HG02973 (cell line): ENCODE measurements around the gene SPRY4.
"Not testable (repeated sequence)": the region's sequence is repeated elsewhere in the genome, so short reads cannot be mapped to it uniquely, and the experiment has no call there.

ENCODE experiments used
- ATAC-seq: cut with Tn5 transposase; IDR thresholded peaks from one replicate; pipeline ENCODE4 v1.9.1; 2021; ENCODE audit warnings: moderate library complexity; ENCODE audit not compliant: unreplicated experiment

Gene SPRY4

DNA sequence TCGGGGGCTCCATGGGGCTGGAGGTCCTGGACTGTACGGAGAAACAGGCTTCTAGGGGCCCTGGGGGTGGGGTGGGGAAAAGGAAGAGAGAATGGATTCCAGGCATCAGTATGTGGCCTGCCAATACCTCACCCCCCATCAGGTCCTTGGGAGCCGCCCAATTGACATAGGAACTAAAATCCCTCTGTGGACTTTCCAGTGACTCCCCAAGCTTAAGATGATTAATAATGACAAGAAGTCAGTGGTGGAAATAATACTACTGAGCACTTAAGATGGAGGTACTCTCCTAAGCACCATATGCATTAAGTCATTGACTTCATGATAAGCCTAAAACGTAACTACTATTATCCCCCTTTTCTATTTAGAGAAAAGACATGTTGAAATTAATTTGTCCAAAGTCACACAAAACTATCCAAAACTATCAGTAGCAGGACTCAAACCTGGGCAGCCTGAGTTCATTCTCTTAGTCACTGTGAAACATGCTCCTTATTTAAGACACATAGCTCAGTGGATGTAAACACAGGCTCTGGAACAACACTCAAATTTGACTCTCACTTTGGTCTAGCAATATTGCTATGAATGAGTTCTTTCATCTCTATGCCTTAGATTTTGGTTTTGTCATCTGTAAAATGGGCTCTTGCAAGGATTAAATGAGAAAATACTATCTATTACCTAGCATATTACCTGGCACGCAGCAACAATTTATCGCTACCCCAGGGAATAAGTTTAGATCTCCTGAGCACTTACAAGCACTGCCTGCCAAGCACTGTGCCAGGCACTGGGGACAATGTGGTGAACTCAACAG is 9.5 kb downstream of the SPRY4 start:
- ATAC-seq: no peak

DNA sequence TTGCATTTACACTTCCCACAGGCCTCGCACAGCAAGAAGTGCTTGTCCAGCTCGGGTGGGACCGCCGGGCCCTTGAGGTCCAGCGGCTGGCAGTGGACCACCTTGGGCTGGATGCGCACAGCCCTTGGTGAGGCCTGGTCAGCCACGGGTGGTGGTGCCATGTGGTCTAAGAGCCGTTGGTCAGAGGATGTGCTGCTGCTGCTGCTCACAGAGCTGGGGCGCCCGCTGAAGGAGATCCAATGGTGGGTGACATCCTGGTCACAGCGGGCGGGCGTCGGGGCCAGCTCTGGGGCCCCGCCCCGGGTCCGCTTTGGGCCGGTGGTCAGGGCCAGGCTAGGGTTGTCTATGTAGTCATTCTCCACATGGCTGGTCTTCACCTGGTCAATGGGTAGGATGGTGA is 10.2 kb downstream of the SPRY4 start:
- ATAC-seq: no peak

DNA sequence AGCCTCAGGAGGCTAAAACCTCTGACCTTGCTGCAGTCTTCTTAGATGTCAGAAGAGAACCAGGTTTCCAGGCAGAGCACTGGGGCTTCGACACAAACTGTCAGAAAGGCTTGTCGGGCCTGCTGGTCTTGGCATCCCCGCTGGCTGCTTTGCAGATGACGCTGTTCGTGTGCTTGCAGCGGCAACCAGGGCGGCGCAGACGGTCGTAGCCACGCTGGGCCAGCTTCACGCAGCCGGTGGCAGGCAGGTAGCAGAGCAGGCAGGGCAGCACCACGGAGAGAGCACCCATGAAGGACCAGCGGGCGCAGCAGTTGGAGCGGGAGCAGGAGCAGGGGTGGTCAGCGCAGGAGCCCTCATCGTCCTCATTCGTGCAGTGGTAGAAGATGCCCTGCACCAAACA is 10.7 kb downstream of the SPRY4 start:
- ATAC-seq: no peak

DNA sequence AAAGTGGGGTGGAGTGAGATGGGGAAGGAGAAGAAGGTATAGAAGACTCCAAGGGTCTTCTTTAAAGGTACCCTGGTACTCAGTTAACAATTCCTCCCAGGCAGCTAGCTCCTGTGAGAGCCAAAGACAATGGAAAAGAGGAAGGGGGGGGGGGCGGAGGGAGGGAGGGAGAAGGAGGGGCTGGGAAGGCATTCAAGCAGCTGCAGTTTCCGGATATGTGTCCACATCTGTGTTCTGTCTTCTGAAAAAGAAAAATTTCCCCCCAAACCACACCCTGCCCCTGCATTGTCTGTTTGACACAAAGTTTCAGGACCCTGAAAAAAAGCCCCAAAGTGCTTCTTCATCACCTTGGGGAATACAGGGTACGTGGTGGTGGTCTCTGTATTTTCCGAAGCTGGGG is 11.1 kb downstream of the SPRY4 start:
- ATAC-seq: no peak

DNA sequence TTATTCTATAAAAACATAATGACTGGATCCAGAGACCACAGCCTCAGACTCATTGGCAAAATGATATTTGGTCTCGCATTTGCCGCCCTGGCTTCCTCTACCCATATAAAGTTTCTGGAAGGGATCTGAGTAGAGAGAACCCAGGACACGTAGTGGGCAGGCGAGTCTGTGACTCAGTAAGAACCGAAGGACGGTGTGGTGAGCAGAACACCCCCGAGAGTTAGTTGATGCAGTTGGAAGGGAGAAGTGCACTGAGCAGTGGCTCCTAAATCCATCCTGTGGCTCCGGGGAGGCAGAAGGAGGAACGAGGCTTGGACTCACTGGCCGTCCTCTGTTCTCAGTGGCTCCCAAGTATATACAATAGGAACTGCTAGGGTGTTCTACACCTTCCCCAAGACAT is 11.5 kb downstream of the SPRY4 start:
- no peak for ATAC-seq

DNA sequence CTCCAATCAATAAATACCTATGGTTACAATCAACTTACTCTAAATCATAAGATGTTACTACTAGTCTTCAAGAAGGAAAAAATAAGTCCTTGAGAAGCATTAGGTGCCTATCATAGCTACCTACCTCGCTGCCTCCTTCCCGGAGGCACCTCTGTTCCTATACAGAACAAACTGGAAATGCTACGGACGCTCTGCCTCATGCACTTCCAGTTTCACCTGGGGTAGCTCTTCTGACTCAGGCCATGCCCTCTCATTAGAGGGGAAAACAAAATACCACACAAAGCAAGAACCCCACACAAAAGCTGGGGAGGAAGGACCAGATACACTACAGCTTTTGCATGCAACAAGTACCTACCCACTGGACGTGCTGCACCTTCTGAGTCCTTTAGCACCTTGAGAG is 12.4 kb downstream of the SPRY4 start:
- ATAC-seq: no peak

DNA sequence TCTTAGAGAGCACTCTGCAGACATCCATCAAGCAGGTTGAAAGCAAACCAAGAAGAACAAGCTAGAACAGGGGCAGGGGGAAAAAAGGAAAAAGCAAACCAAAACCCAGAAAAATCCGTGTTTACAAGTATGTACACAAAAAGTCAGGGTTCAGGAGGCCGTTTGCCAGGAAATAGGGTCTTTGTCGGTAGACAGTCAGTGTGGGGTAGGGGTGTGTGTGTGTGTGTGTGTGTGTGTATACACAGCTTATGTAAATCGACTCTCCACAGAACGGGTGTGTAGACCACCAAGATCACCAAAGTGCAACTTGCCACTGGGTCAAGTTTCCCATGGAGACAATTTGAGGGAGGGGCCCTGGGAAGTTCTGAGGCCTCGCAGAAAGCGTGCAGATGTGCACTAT is 13.1 kb downstream of the SPRY4 start:
- no peak for ATAC-seq

DNA sequence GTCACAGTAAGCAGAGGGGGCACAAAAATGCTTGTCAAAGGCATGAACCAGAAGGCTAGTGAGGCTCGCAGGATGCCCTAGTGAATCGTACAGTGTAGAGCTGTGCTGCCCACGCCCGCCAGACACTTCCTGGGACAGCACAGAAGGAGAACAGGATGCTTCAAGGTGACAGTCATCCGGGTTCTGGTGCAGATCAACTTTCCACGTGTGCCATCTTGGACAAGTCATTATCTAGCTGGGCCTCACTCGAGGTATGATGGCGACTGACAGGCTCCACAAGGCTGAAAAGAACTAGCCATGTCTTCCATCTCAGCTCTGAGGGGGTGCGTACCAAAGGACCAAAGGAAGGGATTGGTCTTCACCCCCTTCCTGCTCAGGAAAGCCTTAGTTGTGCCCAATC is 14.0 kb downstream of the SPRY4 start:
- ATAC-seq: no peak

DNA sequence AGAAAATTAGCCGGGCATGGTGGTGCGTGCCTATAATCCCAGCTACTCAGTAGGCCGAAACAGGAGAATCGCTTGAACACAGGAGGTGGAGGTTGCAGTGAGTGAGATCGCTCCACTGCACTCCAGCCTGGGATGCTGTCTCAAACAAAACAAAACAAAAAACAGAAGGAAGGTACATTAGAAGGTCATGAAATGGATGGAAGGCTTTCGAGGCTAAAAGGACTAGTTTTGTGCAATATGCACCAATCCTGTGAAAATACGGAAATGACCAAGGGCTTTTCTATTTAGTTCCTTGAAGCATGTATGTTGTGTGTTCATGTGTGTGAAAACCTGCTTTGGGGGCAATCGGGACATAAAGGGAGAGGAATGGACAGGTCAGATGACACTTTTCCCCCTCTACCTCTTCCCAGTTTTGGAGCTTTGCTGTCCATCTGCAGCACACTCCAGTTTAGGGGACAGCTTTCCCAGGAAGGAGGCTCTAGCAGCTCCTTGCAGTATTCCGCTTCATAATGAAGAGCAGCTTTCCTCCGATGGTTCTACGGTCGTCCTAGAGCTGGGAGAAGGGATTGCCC is 15.0 kb downstream of the SPRY4 start:
- no peak for ATAC-seq

DNA sequence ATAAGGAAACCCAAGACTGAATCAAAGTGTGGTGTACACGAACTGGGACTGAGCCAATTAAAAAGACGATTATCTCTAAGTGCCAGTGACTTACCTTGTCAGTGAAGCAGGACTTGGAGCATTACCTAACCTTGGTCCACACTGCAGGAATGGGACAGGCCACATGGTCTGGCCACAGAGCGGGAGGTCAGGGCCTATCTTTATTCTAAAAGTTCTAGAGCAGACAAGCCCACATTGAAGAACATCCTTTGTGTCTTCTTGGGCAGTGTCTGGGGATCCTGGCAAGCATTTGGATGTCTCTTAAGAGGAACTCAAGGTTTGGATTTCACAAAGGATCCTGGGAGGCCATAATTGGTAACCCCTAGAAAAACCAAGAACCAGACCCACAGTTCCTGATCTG is 16.5 kb downstream of the SPRY4 start:
- ATAC-seq: no peak

DNA sequence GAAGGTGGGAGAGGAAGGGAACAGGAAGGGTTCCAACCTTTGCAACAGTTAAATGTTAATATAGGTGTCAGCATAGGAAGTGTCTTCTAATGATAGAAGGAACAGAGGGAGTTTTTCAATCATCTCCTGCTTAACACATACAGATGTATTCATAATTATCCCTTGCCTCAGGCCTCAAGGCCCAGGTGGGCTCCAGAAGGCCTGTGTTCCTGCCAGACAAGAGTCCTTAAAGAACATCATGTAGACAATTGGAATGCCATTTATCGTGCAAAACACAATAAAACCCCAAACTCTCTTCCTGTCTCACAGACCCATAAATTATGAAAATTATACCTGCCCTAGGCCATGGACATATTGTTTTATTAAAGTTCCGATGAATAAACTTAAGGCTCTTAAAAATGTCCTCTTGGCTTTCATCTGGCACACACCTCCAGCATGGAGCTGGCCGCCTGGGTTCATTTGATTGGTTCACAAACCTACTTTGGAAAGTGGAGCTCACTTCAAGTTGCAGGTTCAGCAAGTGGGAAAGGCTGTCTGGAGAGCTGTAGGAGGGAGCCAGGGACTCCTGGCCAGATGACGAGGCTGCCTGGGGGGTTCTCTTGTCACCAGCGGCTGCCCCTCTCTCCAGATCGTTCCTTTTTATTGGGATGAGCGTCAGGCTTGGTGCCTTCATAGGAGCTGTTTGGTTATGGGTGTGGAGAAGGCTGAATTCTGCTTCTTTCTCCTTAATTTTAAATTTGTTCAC is 17.5 kb downstream of the SPRY4 start:
- no peak for ATAC-seq

DNA sequence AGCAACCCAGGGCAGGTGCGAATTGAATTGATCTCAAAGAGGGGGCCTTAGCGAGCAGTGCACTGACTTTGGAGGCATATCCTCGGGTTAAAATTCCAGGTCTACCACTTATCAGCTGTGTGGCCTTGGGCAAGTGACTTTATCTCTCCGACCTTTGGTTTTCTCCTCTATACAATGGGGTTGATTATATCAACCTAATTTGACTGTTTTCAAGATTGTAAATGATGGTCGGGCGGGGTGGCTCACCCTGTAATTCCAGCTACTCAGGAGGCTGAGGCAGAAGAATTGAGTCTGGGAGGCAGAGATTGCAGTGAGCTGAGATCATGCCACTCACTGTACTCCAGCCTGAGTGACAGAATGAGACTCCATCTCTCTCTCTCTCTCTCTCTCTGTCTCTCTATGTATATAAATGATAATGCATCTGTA is 18.7 kb downstream of the SPRY4 start:
- ATAC-seq: no peak

DNA sequence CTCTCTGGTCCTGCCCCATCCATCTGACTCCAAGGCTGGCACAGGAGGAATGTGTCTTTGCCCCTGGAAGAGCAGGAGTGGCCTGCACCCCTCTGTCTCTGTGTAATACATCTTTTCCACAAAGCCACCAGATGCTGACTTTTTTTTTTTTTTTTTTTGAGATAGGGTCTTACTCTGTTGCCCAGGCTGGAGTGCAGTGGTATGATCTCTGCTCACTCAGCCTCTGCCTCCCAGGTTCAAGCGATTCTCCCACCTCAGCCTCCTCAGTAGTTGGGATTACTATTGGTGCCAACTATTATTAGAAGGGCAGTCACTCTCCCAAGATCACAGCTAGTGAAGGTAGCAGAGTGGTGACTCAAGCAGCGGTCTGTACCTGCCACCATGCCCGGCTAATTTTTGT is 19.6 kb downstream of the SPRY4 start:
- no peak for ATAC-seq

DNA sequence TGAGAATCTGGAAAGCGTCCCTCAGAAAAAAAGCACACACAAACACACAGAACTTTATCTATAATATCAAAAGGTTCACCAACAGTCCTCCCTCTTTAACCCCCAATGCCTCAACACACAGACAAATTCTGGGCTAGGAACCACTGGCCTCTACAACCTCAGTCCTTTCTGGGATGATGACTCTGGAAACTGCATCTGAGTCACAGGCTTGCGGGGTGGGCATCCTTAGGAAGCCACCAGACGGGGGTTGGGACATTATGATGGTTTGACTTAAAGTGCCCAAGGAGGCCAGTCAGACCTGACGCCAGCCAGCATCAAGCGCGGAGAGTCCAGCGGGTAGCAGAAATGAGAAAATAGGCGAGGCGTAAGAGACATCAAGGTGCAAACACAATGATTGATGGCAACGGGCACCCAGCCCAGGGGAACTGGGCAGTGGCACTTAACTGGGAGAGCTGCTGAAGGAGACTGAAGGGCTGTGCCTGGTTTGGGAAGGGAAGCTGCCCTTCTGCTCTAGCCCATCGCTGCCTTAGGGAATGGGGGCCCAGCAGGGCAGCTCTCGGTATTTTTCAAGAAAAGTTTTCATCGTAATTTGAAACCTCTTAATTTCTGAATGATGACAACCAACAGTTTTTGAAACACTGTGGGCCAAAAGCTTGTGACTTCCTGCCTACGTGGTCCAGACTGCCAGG is 20.7 kb downstream of the SPRY4 start:
- ATAC-seq: no peak

DNA sequence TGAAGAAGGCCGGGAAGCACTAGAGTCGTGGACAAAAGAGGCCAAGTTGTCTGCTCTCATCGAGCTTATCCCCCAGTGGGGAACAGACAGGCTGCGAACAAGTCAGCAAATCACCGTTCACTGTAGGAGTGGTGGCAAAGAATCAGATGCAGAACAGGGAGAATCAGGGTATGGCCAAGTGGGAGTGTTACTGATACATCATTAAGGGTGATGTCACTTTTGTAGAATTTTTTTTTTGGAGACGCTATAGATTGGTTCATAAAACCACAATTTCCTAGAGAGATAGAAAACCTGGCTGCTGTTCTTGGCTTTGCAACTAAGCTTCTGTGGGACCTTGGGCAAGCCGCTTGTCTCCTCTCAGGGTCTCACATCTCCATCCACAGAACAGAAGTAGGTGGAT is 21.3 kb downstream of the SPRY4 start:
- no peak for ATAC-seq

DNA sequence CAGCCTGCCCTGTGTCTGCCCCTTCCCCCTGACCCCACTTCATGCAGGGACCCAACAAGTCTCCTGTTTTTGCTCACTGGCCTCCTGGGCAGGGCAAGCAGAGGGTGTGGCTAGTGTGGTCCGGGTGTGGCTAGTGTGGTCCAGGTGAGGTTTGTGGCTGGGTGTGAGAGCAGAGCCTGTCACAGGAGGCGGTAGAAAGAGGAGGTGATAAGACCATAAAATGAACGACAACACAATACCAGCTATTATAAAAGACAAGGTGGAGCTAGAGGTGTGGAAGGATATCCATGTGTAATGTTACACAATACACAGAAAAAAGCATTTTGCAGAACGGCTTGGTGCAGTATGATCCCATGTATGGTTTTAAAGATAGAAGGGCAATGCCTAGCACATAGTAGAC is 23.3 kb downstream of the SPRY4 start:
- ATAC-seq: no peak

DNA sequence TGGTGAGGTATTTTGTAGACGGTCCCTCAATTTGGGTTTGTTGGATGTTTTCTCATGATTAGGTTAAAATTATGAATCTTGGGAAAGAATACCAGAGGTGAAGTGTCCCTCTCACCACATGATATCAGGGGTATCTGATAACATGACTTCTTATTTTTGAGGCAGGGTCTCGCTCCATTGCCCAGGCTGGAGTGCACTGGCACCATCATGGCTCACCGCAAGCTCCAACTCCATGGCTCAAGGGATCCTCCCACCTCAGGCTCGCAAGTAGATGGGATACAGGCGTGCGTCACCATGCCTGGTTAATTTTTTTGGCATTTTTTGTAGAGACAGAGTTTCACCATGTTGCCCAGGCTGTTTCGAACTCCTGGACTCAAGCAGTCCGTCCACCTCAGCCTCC is 24.1 kb downstream of the SPRY4 start:
- no peak for ATAC-seq

DNA sequence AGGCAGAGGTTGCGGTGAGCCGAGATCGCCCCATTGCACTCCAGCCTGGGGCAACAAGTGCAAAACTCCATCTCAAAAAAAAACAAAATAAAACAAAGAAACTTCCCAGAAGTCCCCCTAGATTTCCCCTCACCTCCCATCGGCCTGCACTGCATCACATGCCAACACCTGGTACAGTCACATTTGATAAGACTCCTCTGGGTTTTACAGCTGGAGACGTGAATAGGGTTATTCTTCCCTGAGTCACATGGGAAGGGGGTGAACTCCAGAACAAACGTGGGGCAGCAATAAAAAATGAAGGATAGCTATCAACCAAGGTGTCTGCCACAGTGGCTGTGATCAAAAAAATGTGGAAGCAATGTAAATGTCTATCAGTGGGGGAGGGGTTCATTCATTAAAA is 26.0 kb downstream of the SPRY4 start:
- no peak for ATAC-seq

DNA sequence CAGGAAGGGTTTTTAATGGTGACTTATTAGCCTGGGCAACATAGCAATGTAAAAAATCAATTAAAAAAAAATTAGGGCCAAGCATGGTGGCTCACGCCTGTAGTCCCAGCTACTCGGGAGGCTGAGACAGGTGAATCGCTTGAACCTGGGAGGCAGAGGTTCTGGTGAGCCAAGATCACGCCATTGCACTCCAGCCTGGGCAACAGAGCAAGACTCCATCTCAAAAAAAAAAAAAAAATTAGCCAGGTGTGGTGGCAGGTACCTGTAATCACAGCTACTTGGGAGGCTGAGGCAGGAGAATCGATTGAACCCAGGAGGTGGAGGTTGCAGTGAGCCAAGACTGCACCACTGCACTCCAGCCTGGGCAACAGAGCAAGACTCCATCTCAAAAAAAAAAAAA is 27.0 kb downstream of the SPRY4 start:
- not testable (repeated sequence) for ATAC-seq

DNA sequence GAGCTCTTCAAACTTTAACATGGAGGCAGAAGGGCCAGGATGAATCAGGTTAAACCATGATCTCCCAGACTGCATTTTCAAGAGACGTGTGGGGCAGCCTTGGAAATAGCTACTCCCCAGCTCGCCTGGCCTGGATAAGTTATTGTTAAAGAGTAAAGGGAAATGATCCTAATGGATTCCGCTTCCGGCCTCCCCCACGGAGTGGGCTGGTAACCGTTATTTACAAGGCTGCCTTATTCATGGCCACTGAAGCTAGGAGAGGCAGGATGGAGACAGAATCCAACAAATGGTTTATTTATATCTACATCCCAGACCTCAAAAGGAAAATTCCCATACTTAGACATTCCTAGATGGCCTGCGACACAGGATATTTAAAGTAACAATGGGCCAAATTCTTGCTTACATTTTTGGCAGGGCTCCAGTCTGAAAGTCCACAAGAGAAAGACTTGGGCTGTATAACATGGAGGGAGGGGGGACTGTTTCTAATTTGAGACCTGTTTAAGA is 27.9 kb downstream of the SPRY4 start:
- no peak for ATAC-seq
